Measurements from ENCODE around the gene ZNF223. TPM values are rescaled to one million over a fixed set of nuclear protein-coding genes. Genes with fewer than 3 reads are reported as not detected.

ZNF223 gene
- total and polyA plus RNA-seq, 9 of the 15 experiments (the other 6 are each of a cell fraction or from before 2014, with no cell fraction given): 0.21 to 1.8 (median 0.71) TPM

- intact Hi-C loops (cut with micrococcal nuclease): no loop called here
Measured at GRCh38 chr19:44092108-44092507, 40.3 kb downstream of the ZNF223 start.

More at GRCh38 chr19:44092108-44092507, 40.3 kb downstream of the ZNF223 start:
- Histone ChIP-seq H3K27me3 (ENCODE audit: control insufficient read depth in 2 of 2, insufficient read depth in 2 of 2, low read length in 2 of 2) (no peaks in the 10 kb centered on the region), H3K4me3 (no peak overlapping the region), H3K27ac (ENCODE audit: extremely low read depth, low read depth, low read length) (no peak overlapping the region), H2AFZ (ENCODE audit: low read depth, low read length) (no peak overlapping the region), H3K9me1 (ENCODE audit: control insufficient read depth, insufficient read depth, low read length) (no peaks in the 10 kb centered on the region), H3K79me2 (ENCODE audit: control insufficient read depth, insufficient read depth, low read length) (peaks cover 12% of the 10 kb centered on the region), H3K9ac (ENCODE audit: insufficient read depth in 1 of 2, low read depth in 2 of 2, low read length in 2 of 2) (no peak overlapping the region), H3K9me3 (replicated peaks; ENCODE audit: control insufficient read depth, insufficient read depth, low read depth, low read length) (no peaks in the 10 kb centered on the region), H3K36me3 (ENCODE audit: control insufficient read depth, insufficient read depth, low read length) (0 out of 3 replicates have a peak, but pooled peaks cover under 1% of the 10 kb centered on the region), H3K4me1 (replicated peaks in 1 of 2; ENCODE audit: control insufficient read depth in 2 of 2, insufficient read depth in 2 of 2, low read length in 2 of 2) (no peaks in the 10 kb centered on the region; a peak in 1 of 5 replicates), H4K20me1 (replicated peaks; ENCODE audit: control insufficient read depth, insufficient read depth, low read length) (no peaks in the 10 kb centered on the region), H3K4me2 (ENCODE audit: insufficient read depth, low read length) (no peak overlapping the region)
- FAIRE-seq (no peak), DNase-seq (ENCODE audit: extremely low read depth in 1 of 4, low spot score in 3 of 4) (no peak), ATAC-seq (no peak)
- CTCF ChIA-PET (ENCODE audit: low intra/inter-chr PET ratio): no interaction called here
- BruUV-seq (replicated peaks): no TSS peak
- WGBS (ENCODE audit: insufficient coverage, low coverage, missing lambda C conversion rate): 0% methylated on average over 4 of the region's 4 CpGs
- POLR2A ChIA-PET: no interaction called here
- TF ChIP-seq TRIM28 (IDR thresholded peaks at IDR 0.05): no peak
- TF ChIP-seq CEBPZ (IDR thresholded peaks at IDR 0.05; ENCODE audit: borderline replicate concordance, low read depth, low read length): no peak
- no peak for TF ChIP-seq MCM5 (IDR thresholded peaks at IDR 0.05; ENCODE audit: low read depth)
- in situ Hi-C loops (cut with MboI): no loop called here
